Caco-2 (cell line): ENCODE data around the gene CFAP299. TPM values are rescaled to one million over a fixed set of nuclear protein-coding genes. Genes with fewer than 3 reads are reported as not detected.
"Not testable (repeated sequence)": the region's sequence is repeated elsewhere in the genome, so short reads cannot be mapped to it uniquely, and the experiment has no call there.

Experiments
- BruUV-seq: library from RNA; stranded (reverse); fragments of 400-500 nt; replicated peaks from 2 replicates; lab custom pipeline; 2021; lab: Mats Ljungman, UMichigan
- CTCF ChIA-PET: fragments of 300-600 bp; sonication (Branson Sonifier 250); formaldehyde crosslinking; loops from one replicate; lab custom pipeline; 2022; ENCODE audit warnings: antibody characterized with exemption; lab: Charles Lee
- POLR2A ChIA-PET: fragments of 300-600 bp; sonication (Branson Sonifier 250); formaldehyde crosslinking; loops from one replicate; lab custom pipeline; 2022; ENCODE audit warnings: antibody characterized with exemption; lab: Charles Lee
- DNase-seq, 2 experiments: peaks; one replicate each; pipeline versions ENCODE4 v3.0.0 to v3.0.0-alpha.2; 2020 to 2022
- H3K27me3 ChIP-seq: replicated peaks from 2 replicates; pipeline ENCODE4 v1.6.0; 2011; ENCODE audit warnings: low read length; ENCODE audit not compliant: control insufficient read depth, insufficient read depth
- H3K36me3 ChIP-seq: 2 replicates; pipeline ENCODE4 v1.5.1; 2011; ENCODE audit warnings: low read length; ENCODE audit not compliant: control insufficient read depth, insufficient read depth
- H3K4me1 ChIP-seq: fragments of 250-450 bp; sonication (Bioruptor Pico); 2 replicates; pipeline ENCODE4 v1.5.1; 2020; ENCODE audit warnings: mild to moderate bottlenecking
- H3K4me3 ChIP-seq: 2 replicates; pipeline ENCODE4 v1.5.1; 2011; ENCODE audit warnings: low read depth, mild to moderate bottlenecking, control low read depth, low read length
- H3K9me3 ChIP-seq: fragments of 250-450 bp; sonication (Bioruptor Pico); 2 replicates; pipeline ENCODE4 v1.5.1; 2020; ENCODE audit warnings: mild to moderate bottlenecking, moderate library complexity
- H3K27ac Mint-ChIP-seq: one replicate; pipeline ENCODE4 v1.8.0; 2022; ENCODE audit warnings: mixed read lengths; ENCODE audit not compliant: unreplicated experiment
- H3K27me3 Mint-ChIP-seq: one replicate; pipeline ENCODE4 v1.8.0; 2022; ENCODE audit warnings: mixed read lengths; ENCODE audit not compliant: insufficient read depth, unreplicated experiment
- H3K36me3 Mint-ChIP-seq: one replicate; pipeline ENCODE4 v1.8.0; 2022; ENCODE audit warnings: mild to moderate bottlenecking, mixed read lengths; ENCODE audit not compliant: insufficient read depth, unreplicated experiment
- H3K4me1 Mint-ChIP-seq: one replicate; pipeline ENCODE4 v1.8.0; 2022; ENCODE audit warnings: low read depth, mixed read lengths; ENCODE audit not compliant: unreplicated experiment
- H3K4me3 Mint-ChIP-seq: one replicate; pipeline ENCODE4 v1.8.0; 2022; ENCODE audit warnings: mild to moderate bottlenecking, moderate library complexity, mixed read lengths; ENCODE audit not compliant: unreplicated experiment
- H3K9me3 Mint-ChIP-seq: one replicate; pipeline ENCODE4 v1.8.0; 2022; ENCODE audit warnings: mixed read lengths; ENCODE audit not compliant: unreplicated experiment
- CTCF ChIP-seq, 2 experiments: fragments of 200-600 bp in 1 of 2; IDR thresholded peaks; 1 replicate in 1 of 2; 2 replicates in 1 of 2; pipeline versions ENCODE4 v1.5.1 to v1.8.0; 2011 to 2022; ENCODE audit warnings: antibody characterized with exemption in 1 of 2, control low read depth in 1 of 2, inconsistent platforms in 1 of 2, low read depth in 1 of 2, low read length in 1 of 2, mild to moderate bottlenecking in 1 of 2, moderate library complexity in 1 of 2; ENCODE audit not compliant: insufficient read depth in 1 of 2, severe bottlenecking in 1 of 2, unreplicated experiment in 1 of 2
- intact Hi-C: fragments of 100-400 bp; cut with micrococcal nuclease; formaldehyde crosslinking; loops from one replicate; pipeline ENCODE4 v1.10.0; 2022; ENCODE audit not compliant: unreplicated experiment
- total RNA-seq: library from RNA; stranded (reverse); gene quantifications from 2 replicates; pipeline ENCODE4 v1.2.3, GENCODE V29; 2022

The CFAP299 gene
- total RNA-seq, 1 experiment from 2014 or later = not detected

DNA sequence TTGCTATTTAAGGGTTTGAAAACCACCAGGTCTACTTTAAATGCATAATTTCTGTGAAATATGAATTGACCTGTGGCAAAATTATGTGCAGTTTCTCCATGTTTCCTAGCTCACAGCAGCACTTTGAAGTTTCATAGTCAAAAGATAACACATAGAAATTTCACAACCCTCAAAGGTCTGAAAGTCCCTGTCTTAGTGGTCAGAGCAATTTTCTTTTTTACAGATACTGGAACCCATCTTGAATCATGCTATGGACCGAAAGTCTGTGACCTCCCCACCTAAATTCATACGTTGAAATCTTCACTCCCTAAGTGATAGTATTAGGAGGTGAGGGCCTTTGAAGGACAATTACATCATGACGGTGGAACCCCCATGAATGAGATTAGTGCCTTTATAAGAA, 454.6 kb downstream of the CFAP299 start:
- H3K4me1 ChIP-seq = no peaks in the 10 kb centered on the region
- intact Hi-C loops = no loop called here
- Mint-ChIP-seq H3K27ac (no peak overlapping the region), H3K4me3 (no peak overlapping the region), H3K9me3 (no peaks in the 10 kb centered on the region), H3K27me3 (no peaks in the 10 kb centered on the region), H3K36me3 (no peaks in the 10 kb centered on the region), H3K4me1 (no peaks in the 10 kb centered on the region)
- TF ChIP-seq CTCF (IDR thresholded peaks at IDR 0.05; ENCODE audit: insufficient read depth in 1 of 2, low read depth in 1 of 2, low read length in 1 of 2, severe bottlenecking in 1 of 2, unreplicated experiment in 1 of 2) = no peak
- no peak overlapping the region for H3K4me3 ChIP-seq
- no TSS peak for BruUV-seq
- POLR2A ChIA-PET = no interaction called here
- DNase-seq = no peak
- no peaks in the 10 kb centered on the region for H3K9me3 ChIP-seq
- no peaks in the 10 kb centered on the region for H3K27me3 ChIP-seq
- H3K36me3 ChIP-seq = no peaks in the 10 kb centered on the region
- CTCF ChIA-PET = no interaction called here

DNA sequence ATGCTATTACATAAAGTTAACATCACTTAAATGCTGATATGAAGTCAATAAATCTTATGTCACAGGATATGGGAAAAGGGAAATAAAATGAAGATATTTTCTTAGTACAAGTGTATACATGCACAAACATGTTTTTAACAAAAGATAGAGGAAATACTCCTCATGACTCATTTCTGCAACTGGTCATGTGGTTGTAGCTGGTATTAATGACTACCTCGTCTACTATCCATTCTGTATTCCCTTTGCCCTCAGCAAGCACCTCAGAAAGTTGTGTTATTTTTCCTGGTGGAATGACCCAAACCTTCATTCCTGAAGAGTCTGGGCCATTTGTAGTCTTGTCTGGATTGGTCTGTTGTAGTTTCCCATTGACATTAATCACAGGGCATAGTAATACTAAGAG, 458.1 kb downstream of the CFAP299 start:
- H3K4me1 ChIP-seq, H3K9me3 ChIP-seq, H3K4me3 Mint-ChIP-seq, H3K36me3 Mint-ChIP-seq, H3K36me3 ChIP-seq, H3K9me3 Mint-ChIP-seq, H3K4me1 Mint-ChIP-seq, POLR2A ChIA-PET, H3K27ac Mint-ChIP-seq, CTCF ChIA-PET, BruUV-seq, H3K27me3 ChIP-seq, intact Hi-C loops, H3K4me3 ChIP-seq, H3K27me3 Mint-ChIP-seq, DNase-seq: not testable (repeated sequence)

GRCh38 chr4:80798082-80798481, 462.6 kb downstream of the CFAP299 start:
- Mint-ChIP-seq H3K27ac (no peak overlapping the region), H3K36me3 (no peaks in the 10 kb centered on the region), H3K27me3 (no peaks in the 10 kb centered on the region), H3K4me3 (no peak overlapping the region), H3K4me1 (no peaks in the 10 kb centered on the region), H3K9me3 (no peaks in the 10 kb centered on the region)
- Histone ChIP-seq H3K4me3 (no peak overlapping the region), H3K9me3 (no peaks in the 10 kb centered on the region), H3K27me3 (no peaks in the 10 kb centered on the region), H3K4me1 (no peaks in the 10 kb centered on the region), H3K36me3 (no peaks in the 10 kb centered on the region)
- TF ChIP-seq CTCF (IDR thresholded peaks at IDR 0.05; ENCODE audit: insufficient read depth in 1 of 2, low read depth in 1 of 2, low read length in 1 of 2, severe bottlenecking in 1 of 2, unreplicated experiment in 1 of 2) = no peak
- CTCF ChIA-PET = no interaction called here
- intact Hi-C loops = no loop called here
- POLR2A ChIA-PET = no interaction called here
- no peak for DNase-seq
- no TSS peak for BruUV-seq

DNA sequence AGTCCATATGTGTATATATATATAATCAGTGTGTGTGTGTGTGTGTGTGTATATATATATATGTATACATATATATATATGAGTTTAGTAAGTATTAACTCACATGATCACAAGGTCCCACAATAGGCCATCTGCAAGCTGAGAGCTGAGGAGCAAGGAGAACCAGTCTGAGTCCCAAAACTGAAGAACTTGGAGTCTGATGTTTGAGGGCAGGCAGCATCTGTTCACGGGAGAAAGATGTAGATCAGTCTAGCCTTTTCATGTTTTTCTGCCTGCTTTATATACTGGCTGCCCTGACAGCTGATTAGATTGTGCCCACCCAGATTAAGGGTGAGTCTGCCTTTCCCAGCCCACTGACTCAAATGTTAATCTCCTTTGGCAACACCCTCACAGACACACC, 465.2 kb downstream of the CFAP299 start:
- H3K4me3 ChIP-seq, H3K27me3 ChIP-seq, POLR2A ChIA-PET, H3K27me3 Mint-ChIP-seq, BruUV-seq, H3K9me3 ChIP-seq, CTCF ChIA-PET, H3K4me1 Mint-ChIP-seq, H3K27ac Mint-ChIP-seq, H3K36me3 Mint-ChIP-seq, intact Hi-C loops, H3K9me3 Mint-ChIP-seq, H3K36me3 ChIP-seq, H3K4me1 ChIP-seq, H3K4me3 Mint-ChIP-seq, DNase-seq: not testable (repeated sequence)
